Measurements from ENCODE around the gene PSTPIP1.

The PSTPIP1 gene

GRCh38 chr15:77064539-77065308 lies 69.8 kb downstream of the PSTPIP1 start:
- H2AFZ ChIP-seq (ENCODE audit: low read length) = no peak overlapping the region
- H3K27me3 ChIP-seq (ENCODE audit: insufficient read depth, low read length, poor library complexity, severe bottlenecking) = no peaks in the 10 kb centered on the region
- no peaks in the 10 kb centered on the region for H3K36me3 ChIP-seq (ENCODE audit: insufficient read depth, low read length)
- H3K9me2 ChIP-seq (replicated peaks; ENCODE audit: low read depth, low read length) = no peaks in the 10 kb centered on the region
- H3K9ac ChIP-seq (ENCODE audit: low read depth, low read length, poor library complexity, severe bottlenecking) = no peak overlapping the region
- TF ChIP-seq EZH2phosphoT487 (IDR thresholded peaks at IDR 0.05; ENCODE audit: borderline replicate concordance) (no peak), CTCF (conservative IDR thresholded peaks at IDR 0.05; ENCODE audit: low read length) (no peak)
- H3K79me2 ChIP-seq (ENCODE audit: insufficient read depth, low read length) = peaks cover 89% of the 10 kb centered on the region
- H3K4me1 ChIP-seq (ENCODE audit: insufficient read depth, low read length, poor library complexity, severe bottlenecking) = peaks cover 52% of the 10 kb centered on the region
- no peaks in the 10 kb centered on the region for H3F3A ChIP-seq (ENCODE audit: low read depth)
- peak overlapping the region; percentile 14 for H3K4me2 ChIP-seq (ENCODE audit: low read depth, low read length, poor library complexity, severe bottlenecking)
- peak overlapping the region; percentile 14 for H3K4me3 ChIP-seq (ENCODE audit: low read length, poor library complexity, severe bottlenecking)
- H3K9me3 ChIP-seq (ENCODE audit: insufficient read depth, low read depth, low read length) = no peaks in the 10 kb centered on the region
- peaks cover 73% of the 10 kb centered on the region for H4K20me1 ChIP-seq (ENCODE audit: insufficient read depth, low read length, poor library complexity, severe bottlenecking)

- H3K79me2 ChIP-seq (ENCODE audit: insufficient read depth, low read length) = peaks cover 80% of the 10 kb centered on the region
- H3K4me1 ChIP-seq (ENCODE audit: insufficient read depth, low read length, poor library complexity, severe bottlenecking) = peaks cover 50% of the 10 kb centered on the region
- H2AFZ ChIP-seq (ENCODE audit: low read length) = no peak overlapping the region
These were observed 72.2 kb downstream of the PSTPIP1 start for GRCh38 chr15:77066971-77067690.

GRCh38 chr15:77067691-77068367 lies 72.9 kb downstream of the PSTPIP1 start:
- peaks cover 73% of the 10 kb centered on the region for H3K79me2 ChIP-seq (ENCODE audit: insufficient read depth, low read length)
- no peaks in the 10 kb centered on the region for H3K36me3 ChIP-seq (ENCODE audit: insufficient read depth, low read length)
- H2AFZ ChIP-seq (ENCODE audit: low read length) = no peak overlapping the region
- H3K27me3 ChIP-seq (ENCODE audit: insufficient read depth, low read length, poor library complexity, severe bottlenecking) = no peaks in the 10 kb centered on the region
- no peaks in the 10 kb centered on the region for H3K9me3 ChIP-seq (ENCODE audit: insufficient read depth, low read depth, low read length)
- H3K4me3 ChIP-seq (ENCODE audit: low read length, poor library complexity, severe bottlenecking) = peak overlapping the region; percentile 80
- H3K4me1 ChIP-seq (ENCODE audit: insufficient read depth, low read length, poor library complexity, severe bottlenecking) = peaks cover 50% of the 10 kb centered on the region
- H3K9me2 ChIP-seq (replicated peaks; ENCODE audit: low read depth, low read length) = no peaks in the 10 kb centered on the region
- H3F3A ChIP-seq (ENCODE audit: low read depth) = no peaks in the 10 kb centered on the region
- H3K9ac ChIP-seq (ENCODE audit: low read depth, low read length, poor library complexity, severe bottlenecking) = no peak overlapping the region
- H4K20me1 ChIP-seq (ENCODE audit: insufficient read depth, low read length, poor library complexity, severe bottlenecking) = peaks cover 66% of the 10 kb centered on the region
- no peak for TF ChIP-seq EZH2phosphoT487 (IDR thresholded peaks at IDR 0.05; ENCODE audit: borderline replicate concordance)
- TF ChIP-seq CTCF (conservative IDR thresholded peaks at IDR 0.05; ENCODE audit: low read length) = no peak
- H3K4me2 ChIP-seq (ENCODE audit: low read depth, low read length, poor library complexity, severe bottlenecking) = peak overlapping the region; percentile 85

More at GRCh38 chr15:77066971-77067690, 72.2 kb downstream of the PSTPIP1 start:
- no peaks in the 10 kb centered on the region for H3K9me3 ChIP-seq (ENCODE audit: insufficient read depth, low read depth, low read length)
- H3K4me3 ChIP-seq (ENCODE audit: low read length, poor library complexity, severe bottlenecking) = peak overlapping the region; percentile 80
- H3K9me2 ChIP-seq (replicated peaks; ENCODE audit: low read depth, low read length) = no peaks in the 10 kb centered on the region
- peak overlapping the region; percentile 85 for H3K4me2 ChIP-seq (ENCODE audit: low read depth, low read length, poor library complexity, severe bottlenecking)
- H3F3A ChIP-seq (ENCODE audit: low read depth) = no peaks in the 10 kb centered on the region
- no peaks in the 10 kb centered on the region for H3K36me3 ChIP-seq (ENCODE audit: insufficient read depth, low read length)
- H3K27me3 ChIP-seq (ENCODE audit: insufficient read depth, low read length, poor library complexity, severe bottlenecking) = no peaks in the 10 kb centered on the region
- H4K20me1 ChIP-seq (ENCODE audit: insufficient read depth, low read length, poor library complexity, severe bottlenecking) = peaks cover 72% of the 10 kb centered on the region
- TF ChIP-seq CTCF (conservative IDR thresholded peaks at IDR 0.05; ENCODE audit: low read length) (no peak), EZH2phosphoT487 (IDR thresholded peaks at IDR 0.05; ENCODE audit: borderline replicate concordance) (no peak)
- H3K9ac ChIP-seq (ENCODE audit: low read depth, low read length, poor library complexity, severe bottlenecking) = no peak overlapping the region
